ENCODE data around the gene TSPAN1.

The TSPAN1 gene

DNA sequence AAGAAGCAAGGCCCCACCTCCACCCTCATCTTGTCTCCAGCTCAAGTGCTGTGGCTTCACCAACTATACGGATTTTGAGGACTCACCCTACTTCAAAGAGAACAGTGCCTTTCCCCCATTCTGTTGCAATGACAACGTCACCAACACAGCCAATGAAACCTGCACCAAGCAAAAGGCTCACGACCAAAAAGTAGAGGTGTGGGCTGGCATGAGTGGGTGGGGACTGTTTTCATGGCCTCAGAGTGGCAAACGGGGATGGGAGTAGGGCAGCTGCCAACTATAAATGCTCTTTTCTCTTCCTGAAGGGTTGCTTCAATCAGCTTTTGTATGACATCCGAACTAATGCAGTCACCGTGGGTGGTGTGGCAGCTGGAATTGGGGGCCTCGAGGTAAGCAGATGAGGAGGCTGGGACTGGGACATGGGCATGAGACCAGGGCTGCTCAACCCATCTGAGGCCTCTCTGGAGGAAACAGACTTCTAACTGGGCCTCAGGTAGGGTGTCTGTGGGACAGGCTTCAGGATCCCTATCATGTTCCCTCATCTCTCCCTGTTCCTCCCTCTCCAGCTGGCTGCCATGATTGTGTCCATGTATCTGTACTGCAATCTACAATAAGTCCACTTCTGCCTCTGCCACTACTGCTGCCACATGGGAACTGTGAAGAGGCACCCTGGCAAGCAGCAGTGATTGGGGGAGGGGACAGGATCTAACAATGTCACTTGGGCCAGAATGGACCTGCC lies 10.2 kb downstream of the TSPAN1 start:
- in situ Hi-C loops (cut with HindIII; ENCODE audit: low sequenced_read_pairs), result loop anchor here (5.0 kb wide), 1 partner anchor 153 kb away; no protein-coding TSS in a partner anchor

DNA sequence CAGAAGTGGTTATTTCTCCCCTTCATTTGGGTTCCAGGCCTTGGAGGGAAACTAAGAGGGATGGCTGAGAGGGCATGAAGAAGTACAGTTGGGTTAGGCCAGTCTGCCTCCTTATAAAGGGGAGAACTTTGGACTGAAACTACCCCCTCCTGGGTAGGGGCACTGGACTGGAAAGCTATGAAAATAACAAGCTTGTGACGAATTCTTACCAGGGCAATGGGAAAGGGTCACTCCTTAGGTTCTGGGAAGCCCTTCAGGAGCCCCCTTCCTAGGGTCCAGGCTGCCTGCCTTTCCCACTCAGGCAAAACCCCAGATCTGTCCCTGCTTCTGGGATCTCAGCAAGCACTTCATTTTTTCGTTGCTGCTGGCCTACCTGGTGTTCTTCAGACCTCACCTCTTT lies 11.2 kb downstream of the TSPAN1 start:
- in situ Hi-C loops (cut with HindIII; ENCODE audit: low sequenced_read_pairs), result no loop called here

DNA sequence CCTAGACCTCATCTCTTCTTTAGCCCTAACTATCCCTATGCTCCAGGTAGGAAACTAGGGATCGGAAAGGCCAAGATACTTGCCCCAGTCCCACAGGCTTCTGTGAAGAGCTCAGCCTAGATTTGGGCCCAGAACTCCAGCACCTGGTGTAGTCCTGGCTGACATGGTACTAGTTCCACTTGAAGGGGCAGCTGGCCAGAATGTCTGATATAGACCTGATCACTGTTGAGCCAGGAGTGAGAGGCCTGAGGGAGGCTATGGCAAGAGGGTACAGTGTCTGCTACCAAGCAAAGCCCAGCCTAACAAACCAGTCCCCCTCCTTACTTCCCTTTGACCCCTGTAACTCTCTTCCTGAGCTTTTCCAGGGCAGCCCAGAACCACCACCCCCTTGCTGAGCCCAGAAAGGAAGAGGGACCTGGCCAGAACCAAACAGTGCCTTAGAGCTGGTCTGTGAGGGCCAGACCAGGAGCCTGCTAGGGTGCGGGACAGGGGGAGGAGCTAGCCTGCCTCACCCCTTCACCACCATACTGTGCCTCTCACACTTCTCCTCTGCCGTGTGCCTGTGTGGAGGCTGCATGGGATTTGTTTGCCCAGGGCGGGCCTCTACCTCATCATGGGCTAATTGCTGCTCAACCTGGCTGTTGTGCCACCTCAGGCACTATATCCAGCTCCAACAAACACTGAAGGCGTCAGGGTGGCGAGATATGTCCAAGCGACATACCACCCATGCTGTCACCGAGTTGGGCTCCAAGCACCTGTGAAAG lies 12.4 kb downstream of the TSPAN1 start:
- in situ Hi-C loops (cut with HindIII; ENCODE audit: low sequenced_read_pairs), result no loop called here

DNA sequence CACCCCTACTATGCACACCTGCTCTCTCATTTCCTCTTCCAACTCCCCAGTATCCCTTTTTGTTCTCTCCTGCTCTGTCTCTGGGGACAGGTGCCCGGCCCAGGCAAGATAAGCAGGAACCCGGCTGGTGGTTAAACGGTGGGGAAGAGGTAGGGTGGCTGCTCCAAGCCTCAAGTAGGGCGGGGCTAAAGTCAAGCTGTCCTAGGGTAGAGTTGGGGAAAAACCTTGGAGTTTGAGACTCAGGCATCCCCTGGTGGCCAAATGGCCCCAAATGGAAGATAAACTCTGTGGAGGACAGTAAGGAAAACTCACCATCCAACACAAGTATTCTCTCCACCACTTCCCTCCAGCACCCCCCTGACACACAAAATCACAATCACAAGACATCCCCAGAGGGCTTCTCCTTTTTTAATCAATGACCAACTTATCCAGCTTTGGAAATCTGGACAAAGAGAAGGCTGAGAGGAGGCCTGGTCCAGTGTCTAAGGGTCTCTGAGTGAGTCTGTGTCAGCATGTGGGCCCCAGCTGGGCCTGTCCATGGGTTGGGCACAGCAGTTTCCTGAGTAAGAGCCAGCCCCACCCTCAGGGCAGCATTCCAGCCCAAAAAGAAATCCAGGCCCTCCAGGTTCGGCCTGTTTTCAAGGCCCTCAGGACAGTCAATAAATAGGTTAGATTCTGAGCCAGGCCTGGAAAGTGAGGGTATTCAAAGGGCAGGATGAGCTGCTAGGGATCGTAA lies 13.6 kb downstream of the TSPAN1 start:
- in situ Hi-C loops (cut with HindIII; ENCODE audit: low sequenced_read_pairs), result no loop called here

DNA sequence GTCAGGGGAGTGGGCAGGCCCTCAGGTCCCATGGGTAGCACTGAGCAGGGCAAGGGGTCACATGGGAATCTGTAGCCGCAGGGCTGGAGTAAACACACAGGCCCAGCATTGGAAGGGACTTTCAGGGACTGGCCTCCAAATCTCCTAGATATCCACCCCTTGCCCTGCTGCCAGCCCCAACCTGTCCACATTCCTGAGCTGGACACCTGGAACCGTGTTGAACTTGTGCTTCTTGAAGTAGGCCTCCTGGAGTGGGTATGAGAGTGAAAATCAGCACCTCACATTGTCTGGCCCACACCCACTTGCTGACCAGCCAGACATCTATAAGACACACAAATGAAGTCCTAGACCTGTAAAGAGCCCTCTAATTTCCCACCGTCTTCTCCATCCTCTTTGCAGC lies 15.7 kb downstream of the TSPAN1 start:
- in situ Hi-C loops (cut with HindIII; ENCODE audit: low sequenced_read_pairs), result no loop called here

DNA sequence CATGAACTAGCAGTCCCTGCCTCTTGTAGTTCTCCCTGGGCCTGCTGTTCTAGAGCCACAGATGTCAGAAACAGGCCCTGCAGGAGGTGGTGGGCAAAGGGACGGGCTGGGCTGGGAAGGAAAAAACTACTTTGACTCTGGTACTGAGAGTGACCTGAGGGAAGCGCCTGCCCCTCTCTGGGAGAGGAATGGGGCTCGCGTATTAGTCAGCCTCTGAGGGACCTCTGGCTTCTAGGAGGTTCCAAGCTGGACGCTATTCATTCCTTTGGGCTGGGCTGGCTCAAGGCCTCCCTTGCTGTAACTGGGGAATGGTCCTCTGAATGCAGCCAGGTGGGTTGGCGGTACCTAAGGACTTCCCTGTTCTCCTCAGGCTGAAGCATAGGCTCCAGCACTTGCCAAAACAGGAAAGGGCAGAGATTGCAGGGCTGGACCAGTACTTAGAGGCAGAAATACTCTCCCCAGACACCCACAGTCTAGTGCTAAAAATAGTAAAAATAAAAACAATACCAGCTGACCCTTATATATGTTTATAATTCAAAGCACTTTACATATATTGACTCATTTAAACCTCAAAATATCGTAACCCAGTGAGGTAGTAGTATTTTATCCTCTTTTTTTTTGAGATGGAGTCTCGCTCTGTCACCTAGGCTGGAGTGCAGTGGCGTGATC lies 16.3 kb downstream of the TSPAN1 start:
- in situ Hi-C loops (cut with HindIII; ENCODE audit: low sequenced_read_pairs), result no loop called here

DNA sequence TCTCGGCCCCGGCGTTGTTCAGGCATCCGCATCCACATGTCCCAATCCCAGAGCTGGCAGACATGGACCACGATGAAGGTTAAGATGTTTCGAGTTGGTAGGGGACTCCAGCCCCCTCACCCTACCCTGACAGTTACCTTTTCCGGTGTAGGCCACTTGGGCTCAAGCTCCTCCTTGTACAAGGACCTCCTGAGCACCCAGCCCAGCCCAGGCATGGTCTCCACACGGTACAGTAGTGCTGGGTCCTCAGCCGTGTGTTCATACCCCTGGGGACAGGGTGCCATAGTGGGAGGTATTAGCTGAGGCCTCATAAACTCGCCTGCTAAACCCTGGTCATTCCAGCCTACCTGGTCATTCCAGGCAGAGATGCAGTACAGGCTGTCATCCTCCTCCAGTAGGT lies 17.3 kb downstream of the TSPAN1 start:
- in situ Hi-C loops (cut with HindIII; ENCODE audit: low sequenced_read_pairs), result no loop called here

DNA sequence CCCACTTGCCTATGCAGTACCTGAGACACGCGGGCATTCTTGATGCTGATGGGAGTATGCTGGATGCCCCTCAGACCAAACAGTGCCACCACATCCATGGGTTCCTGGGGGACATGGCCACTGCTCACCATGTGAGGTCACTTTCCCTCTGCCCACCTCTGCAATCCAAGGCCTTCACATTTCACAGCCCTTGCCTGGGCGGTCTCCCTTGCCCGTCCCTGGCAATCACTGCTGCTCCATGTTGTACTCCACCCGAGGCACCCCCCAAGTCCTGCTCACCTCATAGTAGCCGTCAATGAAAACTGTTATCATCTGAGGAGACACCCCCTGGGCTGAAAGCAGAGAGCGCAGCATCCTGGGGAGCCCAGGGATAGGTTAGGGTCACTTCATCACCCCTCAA lies 18.4 kb downstream of the TSPAN1 start:
- in situ Hi-C loops (cut with HindIII; ENCODE audit: low sequenced_read_pairs), result no loop called here

DNA sequence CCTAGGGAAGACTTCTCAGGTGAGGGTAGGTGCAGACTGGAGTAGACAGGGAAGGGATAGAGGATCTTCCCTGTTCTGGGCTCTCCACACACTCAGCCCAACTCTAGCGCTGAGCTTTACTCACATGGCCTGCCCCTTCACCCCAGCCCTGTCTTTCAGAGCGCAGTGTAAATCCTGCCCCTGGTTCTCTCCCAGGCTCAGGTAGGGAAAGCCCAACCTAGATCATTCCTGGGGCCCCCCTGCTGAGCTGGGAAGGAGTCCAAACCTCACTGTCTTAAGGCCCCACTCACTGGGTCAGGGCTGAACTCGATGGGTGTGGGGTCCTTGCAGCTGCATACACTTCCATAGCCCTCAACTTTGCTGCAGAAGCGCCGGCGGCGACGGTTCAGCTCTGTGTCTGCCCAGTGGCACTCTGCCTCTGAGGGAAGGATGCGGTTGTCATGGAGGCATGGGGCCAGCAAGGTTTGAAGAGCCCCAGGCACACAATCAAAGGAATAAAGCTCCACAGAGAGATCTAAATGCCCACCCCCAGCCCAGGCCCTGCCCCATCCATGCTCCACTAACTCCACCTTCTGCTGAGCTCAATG lies 19.2 kb downstream of the TSPAN1 start:
- in situ Hi-C loops (cut with HindIII; ENCODE audit: low sequenced_read_pairs), result no loop called here

DNA sequence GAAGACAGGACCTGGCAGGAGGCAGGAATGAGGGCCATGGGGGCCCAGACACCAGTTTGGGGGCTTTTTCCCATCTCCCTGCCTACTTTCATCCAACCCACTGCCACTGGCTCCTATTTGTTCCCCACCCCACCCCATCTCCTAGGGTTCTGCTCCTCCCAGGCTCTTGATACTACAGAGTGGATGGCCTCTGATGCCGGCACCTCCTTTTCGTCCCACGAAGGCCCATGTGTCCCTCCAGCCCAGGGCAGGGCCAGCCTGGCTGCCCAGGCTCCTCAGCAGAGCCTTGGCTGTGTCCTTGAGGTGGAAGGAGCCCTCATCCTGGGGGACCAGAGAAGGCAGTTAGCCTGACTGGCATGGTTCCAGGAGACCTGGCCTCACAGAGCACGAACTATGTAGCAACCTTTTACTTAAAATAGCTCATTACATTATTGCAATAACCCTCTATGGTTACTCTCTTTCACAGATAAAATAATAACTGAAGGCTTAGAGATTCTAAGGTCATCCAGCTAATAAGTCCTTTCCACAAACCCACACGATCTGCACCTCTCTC lies 19.8 kb downstream of the TSPAN1 start:
- in situ Hi-C loops (cut with HindIII; ENCODE audit: low sequenced_read_pairs), result no loop called here

DNA sequence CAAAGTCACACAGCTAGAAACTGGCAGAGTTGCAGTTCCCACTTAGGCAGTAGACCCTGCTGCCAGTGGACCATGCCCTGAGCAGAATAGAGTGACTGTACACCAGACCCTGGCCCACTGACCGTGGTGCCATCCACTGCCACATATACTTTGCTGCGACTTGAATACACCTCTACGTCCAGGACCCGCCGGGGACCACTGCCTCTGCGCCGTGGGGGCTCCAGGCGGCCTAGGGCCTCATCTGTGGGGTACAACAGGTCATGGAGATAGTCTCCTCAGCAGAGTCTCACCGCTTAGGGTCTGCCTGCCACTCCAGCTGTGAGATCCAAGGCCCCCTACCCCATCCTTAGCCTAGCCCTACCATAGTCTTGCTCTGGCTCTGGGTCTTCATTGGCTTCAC lies 21.7 kb downstream of the TSPAN1 start:
- in situ Hi-C loops (cut with HindIII; ENCODE audit: low sequenced_read_pairs), result no loop called here

DNA sequence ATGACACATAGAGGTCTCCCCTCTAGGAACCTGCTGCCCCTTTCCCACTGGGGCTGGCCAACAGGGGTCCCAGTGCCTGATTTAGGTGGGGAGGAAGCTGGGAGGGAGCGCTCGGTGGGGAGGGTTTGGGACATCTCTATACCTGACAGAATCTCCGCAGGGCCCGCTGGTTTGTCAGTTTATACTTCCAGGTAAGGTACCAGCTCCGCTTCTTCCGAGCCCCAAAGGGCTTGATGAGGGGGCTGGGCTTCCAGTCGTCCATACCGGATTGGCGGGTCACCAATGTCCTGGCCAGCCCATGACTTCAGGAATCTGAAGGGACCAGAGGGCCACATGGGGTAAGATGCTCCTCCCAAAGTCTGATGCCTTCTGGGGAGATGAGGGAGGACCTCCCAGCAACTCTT lies 22.7 kb downstream of the TSPAN1 start:
- in situ Hi-C loops (cut with HindIII; ENCODE audit: low sequenced_read_pairs), result no loop called here

DNA sequence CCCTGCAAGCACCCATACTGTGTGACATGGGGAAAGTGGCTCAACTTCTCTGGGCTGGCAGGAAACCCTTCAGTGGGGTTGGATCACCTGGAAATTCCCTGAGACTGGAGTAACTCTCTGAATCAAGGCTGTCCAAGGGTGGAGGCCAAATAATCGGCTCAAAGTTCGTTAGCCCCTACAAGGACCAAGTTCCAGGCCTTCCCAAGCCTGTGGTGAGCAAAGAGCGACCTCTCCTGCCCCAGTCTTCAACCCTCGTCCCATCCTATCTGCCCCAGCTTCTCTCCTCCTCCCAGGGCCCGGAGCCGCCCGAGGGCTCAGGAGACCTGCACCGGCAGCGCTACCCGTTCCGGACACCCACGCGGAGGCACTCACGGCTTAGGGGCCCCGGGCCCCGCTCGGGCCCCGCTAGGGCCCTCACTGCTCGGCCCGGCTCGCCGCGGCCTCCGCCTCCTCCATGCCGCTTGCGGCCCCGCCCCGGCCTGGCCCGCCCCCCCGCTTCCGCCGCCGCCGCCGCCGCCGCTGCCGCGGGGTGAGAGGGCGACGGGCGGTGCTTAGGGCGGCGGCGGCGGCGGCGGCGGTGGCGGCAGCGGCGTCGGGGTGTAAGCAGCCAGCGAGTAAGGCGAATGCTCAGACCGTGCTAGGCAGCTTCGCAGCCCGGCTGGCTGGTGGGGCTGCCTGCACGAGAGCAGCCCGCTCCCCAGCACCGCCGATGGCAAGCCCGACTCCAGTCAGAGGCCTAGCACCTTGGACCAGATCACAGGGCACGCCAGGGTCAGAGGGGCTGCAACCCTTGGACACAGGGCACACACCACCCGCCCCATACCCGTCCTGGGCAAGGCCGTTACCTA lies 23.3 kb downstream of the TSPAN1 start, which contains the start of gene POMGNT1:
POMGNT1 (minus strand) TSS at position 471 of the 848 bp plus-strand sequence. CDS start 613 bp downstream, outside the sequence.
- in situ Hi-C loops (cut with HindIII; ENCODE audit: low sequenced_read_pairs), result no loop called here

DNA sequence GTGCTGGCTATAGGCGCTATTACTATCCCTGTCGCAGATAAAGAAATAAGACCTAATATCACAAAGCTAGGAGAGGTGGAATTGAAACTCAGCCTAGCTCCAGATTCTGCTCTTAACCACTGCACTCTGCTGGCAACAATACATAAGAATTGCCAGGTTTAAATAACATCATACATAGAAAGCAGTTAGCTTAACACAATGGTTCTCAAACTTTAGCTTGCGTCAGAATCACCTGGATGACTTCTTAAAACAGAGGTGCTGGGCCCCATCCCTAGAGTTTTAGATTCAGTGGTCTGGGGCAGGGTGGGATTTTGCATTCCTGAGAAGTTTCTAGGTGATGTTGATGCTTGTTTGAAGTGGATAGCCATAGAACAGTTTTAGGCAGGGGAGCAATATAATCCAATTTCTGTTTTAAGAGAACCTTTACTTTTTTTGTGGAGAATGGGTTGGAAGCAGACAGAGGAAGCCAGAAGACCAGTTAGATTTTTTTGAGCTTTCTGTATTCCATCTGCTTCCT lies 24.4 kb downstream of the TSPAN1 start:
- in situ Hi-C loops (cut with HindIII; ENCODE audit: low sequenced_read_pairs), result no loop called here

DNA sequence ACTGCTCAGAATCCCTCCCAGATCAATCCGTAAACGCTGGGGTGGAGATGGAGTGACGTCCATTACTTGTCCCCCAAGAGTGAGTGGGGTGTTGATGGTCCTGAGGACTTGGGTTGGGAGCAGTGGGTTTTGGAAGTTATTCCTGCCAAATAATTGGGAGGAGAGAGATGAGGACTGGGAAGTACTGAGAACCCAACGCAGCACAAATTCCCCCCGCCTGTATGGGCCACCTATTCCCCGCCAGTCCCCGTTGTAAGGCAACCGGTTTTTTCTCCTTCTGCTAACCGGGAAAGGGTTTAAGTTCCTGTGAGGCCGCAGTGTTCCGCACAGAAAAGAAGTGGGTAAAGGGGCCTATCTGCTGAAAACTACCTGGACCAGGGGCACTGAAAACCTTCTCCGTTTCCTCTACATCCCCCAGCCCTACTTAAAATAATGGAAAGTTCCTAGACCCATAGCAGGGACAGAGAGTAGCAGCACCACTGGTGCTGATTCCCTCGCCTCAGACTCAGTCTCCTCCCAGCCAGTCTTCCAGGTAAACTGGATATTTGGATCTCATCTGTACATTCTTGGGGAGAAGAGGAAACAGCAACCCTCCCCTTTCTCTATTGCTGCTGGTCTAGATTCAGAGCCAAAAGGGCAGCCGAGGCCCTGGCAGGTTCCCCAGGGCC lies 29.0 kb downstream of the TSPAN1 start:
- in situ Hi-C loops (cut with HindIII; ENCODE audit: low sequenced_read_pairs), result no loop called here

DNA sequence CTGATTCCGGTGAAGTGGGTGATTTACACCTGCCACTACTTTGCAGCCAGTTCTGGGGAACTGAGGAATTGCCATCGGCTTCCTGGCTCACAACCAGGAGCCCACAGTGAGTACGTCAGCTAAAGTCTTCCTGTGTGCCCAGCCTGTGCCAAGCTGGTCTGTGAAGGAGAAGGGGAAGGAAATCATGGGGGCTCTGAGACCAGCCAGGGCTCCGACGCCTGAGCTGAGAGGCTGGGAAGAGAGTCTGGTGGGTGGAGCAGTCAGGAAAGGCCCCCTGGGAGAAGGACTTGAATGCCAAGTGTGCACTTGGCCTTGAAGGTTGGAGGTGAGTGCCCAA lies 29.5 kb downstream of the TSPAN1 start:
- in situ Hi-C loops (cut with HindIII; ENCODE audit: low sequenced_read_pairs), result no loop called here

DNA sequence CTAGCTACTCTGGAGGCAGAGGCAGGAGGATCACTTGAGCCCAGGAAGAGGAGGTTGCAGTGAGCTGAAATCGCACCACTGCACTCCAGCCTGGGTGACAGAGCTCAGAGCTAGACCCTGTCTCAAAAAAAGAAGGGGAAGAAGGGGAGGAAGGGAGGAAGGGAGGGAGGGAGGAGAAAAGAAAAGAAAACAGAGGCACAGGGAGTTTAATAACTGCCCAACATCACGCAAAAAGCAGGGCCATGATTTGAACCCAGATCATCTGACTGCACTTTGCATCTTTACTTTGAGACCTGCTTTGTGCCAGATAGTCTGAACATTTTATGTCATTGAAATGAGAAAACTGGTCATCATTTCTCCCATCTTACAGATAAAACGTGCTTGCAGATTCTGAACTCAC lies 30.3 kb downstream of the TSPAN1 start:
- in situ Hi-C loops (cut with HindIII; ENCODE audit: low sequenced_read_pairs), result no loop called here

DNA sequence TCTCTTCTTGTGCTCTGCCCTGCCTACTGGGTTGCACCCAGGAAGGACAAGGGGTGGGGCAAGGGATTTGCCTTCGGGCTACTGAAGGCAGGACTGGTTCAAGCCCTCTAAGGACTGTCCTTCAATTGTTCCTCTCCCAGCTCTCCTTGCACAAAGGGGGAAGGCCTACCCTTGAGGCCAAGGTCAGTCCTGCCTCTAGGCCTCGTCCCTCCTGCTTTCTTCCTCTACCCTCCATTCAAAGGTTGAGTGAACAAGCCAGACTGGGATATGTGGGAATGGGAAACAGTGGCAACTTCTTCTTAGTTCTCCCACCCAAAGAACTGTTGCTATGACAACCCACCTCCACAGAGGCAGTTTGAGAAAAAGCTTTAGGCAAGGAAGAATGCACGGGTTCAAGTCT lies 30.9 kb downstream of the TSPAN1 start:
- in situ Hi-C loops (cut with HindIII; ENCODE audit: low sequenced_read_pairs), result no loop called here

DNA sequence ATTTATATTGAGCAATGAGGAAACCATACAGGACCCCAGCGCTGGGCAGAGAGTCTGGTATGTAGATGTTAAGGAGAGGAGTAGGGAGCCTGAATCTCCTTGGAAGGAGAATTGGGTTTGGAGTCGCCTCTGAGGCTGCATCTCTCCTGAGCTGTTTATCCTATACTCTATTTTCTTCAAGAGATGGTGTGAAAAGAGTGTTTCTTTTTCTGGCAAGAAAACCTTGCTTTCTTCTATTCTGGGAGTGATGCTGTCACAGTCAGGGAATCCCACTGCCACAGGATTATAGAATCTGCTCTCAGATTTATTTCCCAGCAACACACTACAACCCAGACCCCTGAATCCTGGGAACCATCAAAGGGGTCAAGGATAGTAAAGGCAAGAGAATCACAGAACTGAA lies 31.5 kb downstream of the TSPAN1 start:
- in situ Hi-C loops (cut with HindIII; ENCODE audit: low sequenced_read_pairs), result no loop called here

Data from endothelial cell of hepatic sinusoid (primary cell).